Endothelial cell (in vitro differentiated cells): ENCODE results near the gene MTO1. TPM values are rescaled to one million over a fixed set of nuclear protein-coding genes. Genes with fewer than 3 reads are reported as not detected.
"Not testable (repeated sequence)": the region's sequence is repeated elsewhere in the genome, so short reads cannot be mapped to it uniquely, and the experiment has no call there.

Experiments used
- DNase-seq: peaks from one replicate; pipeline ENCODE4 v3.0.0; 2021; ENCODE audit warnings: low spot score
- H3K27ac Mint-ChIP-seq: one replicate; pipeline ENCODE4 v1.8.0; 2021; ENCODE audit warnings: mixed read lengths, inconsistent platforms; ENCODE audit not compliant: unreplicated experiment
- H3K27me3 Mint-ChIP-seq: one replicate; pipeline ENCODE4 v1.8.0; 2021; ENCODE audit warnings: mild to moderate bottlenecking, moderate library complexity, mixed read lengths, inconsistent platforms; ENCODE audit not compliant: unreplicated experiment
- H3K36me3 Mint-ChIP-seq: one replicate; pipeline ENCODE4 v1.8.0; 2021; ENCODE audit warnings: mild to moderate bottlenecking, low read depth, mixed read lengths, inconsistent platforms; ENCODE audit not compliant: unreplicated experiment
- H3K4me1 Mint-ChIP-seq: one replicate; pipeline ENCODE4 v1.8.0; 2021; ENCODE audit warnings: mild to moderate bottlenecking, mixed read lengths, inconsistent platforms; ENCODE audit not compliant: unreplicated experiment
- H3K4me3 Mint-ChIP-seq: one replicate; pipeline ENCODE4 v1.8.0; 2021; ENCODE audit warnings: mild to moderate bottlenecking, mixed read lengths, inconsistent platforms; ENCODE audit not compliant: unreplicated experiment
- H3K9me3 Mint-ChIP-seq: one replicate; pipeline ENCODE4 v1.8.0; 2021; ENCODE audit warnings: mixed read lengths, inconsistent platforms; ENCODE audit not compliant: unreplicated experiment
- CTCF ChIP-seq: fragments of 200-600 bp; sonication (generic); IDR thresholded peaks from one replicate; pipeline ENCODE4 v1.5.0; 2021; ENCODE audit warnings: antibody characterized with exemption; ENCODE audit not compliant: unreplicated experiment
- total RNA-seq: library from RNA; stranded (reverse); fragmentation: NEBNext Ultra II Directional; extraction: Animal tissue kit (Norgen Biotek cat#: 25700); gene quantifications from one replicate; pipeline ENCODE4 v1.2.1, GENCODE V29; 2021; ENCODE audit not compliant: unreplicated experiment

The MTO1 gene
- total RNA-seq, 1 donor from 2014 or later = 23.8 TPM

GRCh38 chr6:73518982-73519881, 57.7 kb downstream of the MTO1 start:
- Mint-ChIP-seq H3K27me3 (peaks cover 29% of the 10 kb centered on the region), H3K4me3 (peak overlapping the region; percentile 98), H3K4me1 (peaks cover 31% of the 10 kb centered on the region), H3K36me3 (peaks cover 53% of the 10 kb centered on the region), H3K27ac (peak overlapping the region; percentile 99)
- DNase-seq, H3K9me3 Mint-ChIP-seq: not testable (repeated sequence)

GRCh38 chr6:73519926-73520687, 58.6 kb downstream of the MTO1 start:
- Mint-ChIP-seq H3K4me1 (peaks cover 32% of the 10 kb centered on the region), H3K9me3 (peaks cover 4% of the 10 kb centered on the region), H3K27me3 (peaks cover 29% of the 10 kb centered on the region), H3K27ac (peak overlapping the region; percentile 99), H3K36me3 (peaks cover 50% of the 10 kb centered on the region), H3K4me3 (peak overlapping the region; percentile 98)
- TF ChIP-seq CTCF = no peak
- peak; percentile 70 for DNase-seq

GRCh38 chr6:73520688-73521350, 59.3 kb downstream of the MTO1 start, which contains the start of gene EEF1A1:
EEF1A1 (minus strand) TSS chr6:73521032; CDS start chr6:73520026, 1,006 bp downstream.
- peak; percentile 100 for DNase-seq
- peaks cover 29% of the 10 kb centered on the region for H3K27me3 Mint-ChIP-seq
- H3K4me1 Mint-ChIP-seq = peaks cover 32% of the 10 kb centered on the region
- peak within 1 kb of the TSS; percentile 100 for H3K27ac Mint-ChIP-seq
- TF ChIP-seq CTCF = no peak
- peaks cover 48% of the 10 kb centered on the region for H3K36me3 Mint-ChIP-seq
- peaks cover 4% of the 10 kb centered on the region for H3K9me3 Mint-ChIP-seq
- H3K4me3 Mint-ChIP-seq = peak within 1 kb of the TSS; percentile 98

- peaks cover 29% of the 10 kb centered on the region for H3K27me3 Mint-ChIP-seq
- H3K4me1 Mint-ChIP-seq = peaks cover 32% of the 10 kb centered on the region
These were observed 59.9 kb downstream of the MTO1 start for GRCh38 chr6:73521351-73521985.

More at GRCh38 chr6:73521351-73521985, 59.9 kb downstream of the MTO1 start:
- H3K36me3 Mint-ChIP-seq = peaks cover 46% of the 10 kb centered on the region
- H3K4me3 Mint-ChIP-seq = peak overlapping the region; percentile 98
- DNase-seq = peak; percentile 77
- H3K27ac Mint-ChIP-seq = peak overlapping the region; percentile 100
- TF ChIP-seq CTCF = no peak
- peaks cover 4% of the 10 kb centered on the region for H3K9me3 Mint-ChIP-seq
